Adrenal gland (tissue), 5 donors: ENCODE data around the gene DPP4.

ENCODE experiments used
- CTCF ChIP-seq, 6 experiments: fragments of 450-650 bp in 4 of 6; fragments of 200-600 bp in 2 of 6; sonication (generic) in 1 of 6; IDR thresholded peaks; 1 replicate in 5 of 6; 2 replicates in 1 of 6; pipeline versions ENCODE4 v1.5.1 to v1.8.0; 2016 to 2021; ENCODE audit warnings: antibody characterized with exemption in 6 of 6, mild to moderate bottlenecking in 2 of 6, moderate library complexity in 1 of 6
- POLR2A ChIP-seq, 2 donors: fragments of 450-650 bp; IDR thresholded peaks; one replicate each; pipeline ENCODE4 v1.6.1; 2017; ENCODE audit warnings: antibody characterized with exemption in 2 of 2, mild to moderate bottlenecking in 2 of 2, moderate library complexity in 1 of 2
- donor health status: DM: no; HTN: no; CAD: no.

DNA sequence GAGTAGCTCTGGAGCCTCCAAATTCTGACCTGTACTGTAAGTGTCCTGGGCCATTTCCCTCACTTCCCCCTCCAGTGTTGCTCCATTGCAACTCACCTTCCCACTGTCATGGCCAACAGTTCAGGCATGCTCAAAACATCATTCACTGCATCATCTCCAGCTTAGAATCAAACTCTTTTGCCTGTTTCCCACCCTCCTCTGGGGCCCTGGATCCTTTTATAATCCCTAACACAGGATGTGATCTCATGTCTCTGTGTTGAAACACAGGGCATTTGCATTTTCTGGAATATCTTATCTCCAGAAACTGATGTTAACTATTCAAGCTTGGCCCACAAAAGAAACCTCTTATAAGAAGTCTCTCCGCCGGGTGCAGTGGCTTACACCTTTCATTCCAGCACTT is 3.0 kb downstream of the DPP4 start:
- TF ChIP-seq POLR2A (IDR thresholded peaks at IDR 0.05) (no peak), CTCF (IDR thresholded peaks at IDR 0.05) (no peak)
